SK-N-MC (cell line): Measurements from ENCODE around the gene LHFPL3.

Experiments used
- EZH2 ChIP-seq: fragments of 200-600 bp; sonication (generic); IDR thresholded peaks from one replicate; pipeline ENCODE4 v1.6.1; 2017; ENCODE audit warnings: antibody characterized with exemption
- FOXP2 ChIP-seq: optimal IDR thresholded peaks from 2 replicates; pipeline ENCODE3; 2011; ENCODE audit warnings: mild to moderate bottlenecking, moderate library complexity; ENCODE audit not compliant: insufficient read depth; ENCODE audit errors: extremely low read length, control extremely low read depth
- POLR2AphosphoS5 ChIP-seq: IDR thresholded peaks from 2 replicates; pipeline ENCODE4 v1.6.1; 2012; ENCODE audit warnings: mild to moderate bottlenecking, low read depth, low read length, borderline replicate concordance

DNA sequence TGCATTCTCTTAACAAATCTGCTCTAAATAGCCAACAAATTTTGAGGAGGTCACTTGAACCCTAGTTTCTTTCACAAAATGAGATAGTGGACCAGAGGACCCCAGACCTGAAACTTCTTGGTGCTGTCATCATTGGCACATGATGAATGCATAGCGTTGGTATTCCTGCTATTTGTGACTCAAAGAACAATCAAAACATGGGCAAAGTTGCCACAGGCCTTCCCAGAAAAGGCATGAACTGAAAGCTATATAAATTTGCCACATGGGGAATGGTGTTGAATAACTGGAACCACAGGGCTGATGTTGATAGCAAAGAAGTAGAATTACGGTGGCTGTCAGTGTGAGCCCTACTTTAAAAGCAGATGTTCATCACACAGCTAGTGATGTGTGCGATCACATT is 465.8 kb downstream of the LHFPL3 start:
- TF ChIP-seq EZH2 (no peak), POLR2AphosphoS5 (no peak), FOXP2 (no peak)
